Stimulated activated CD8-positive, alpha-beta memory T cell treated with anti-CD3 and anti-CD28 coated beads, Interleukin-7, amount 100 ng/mL, for 24 hours (primary cell): ENCODE measurements around the gene RAN.
"Not testable (repeated sequence)": the region's sequence is repeated elsewhere in the genome, so short reads cannot be mapped to it uniquely, and the experiment has no call there.

Experiments
- DNase-seq: peaks from one replicate; pipeline ENCODE4 v3.0.0-alpha.2; 2020; ENCODE audit warnings: low read depth

Gene RAN

DNA sequence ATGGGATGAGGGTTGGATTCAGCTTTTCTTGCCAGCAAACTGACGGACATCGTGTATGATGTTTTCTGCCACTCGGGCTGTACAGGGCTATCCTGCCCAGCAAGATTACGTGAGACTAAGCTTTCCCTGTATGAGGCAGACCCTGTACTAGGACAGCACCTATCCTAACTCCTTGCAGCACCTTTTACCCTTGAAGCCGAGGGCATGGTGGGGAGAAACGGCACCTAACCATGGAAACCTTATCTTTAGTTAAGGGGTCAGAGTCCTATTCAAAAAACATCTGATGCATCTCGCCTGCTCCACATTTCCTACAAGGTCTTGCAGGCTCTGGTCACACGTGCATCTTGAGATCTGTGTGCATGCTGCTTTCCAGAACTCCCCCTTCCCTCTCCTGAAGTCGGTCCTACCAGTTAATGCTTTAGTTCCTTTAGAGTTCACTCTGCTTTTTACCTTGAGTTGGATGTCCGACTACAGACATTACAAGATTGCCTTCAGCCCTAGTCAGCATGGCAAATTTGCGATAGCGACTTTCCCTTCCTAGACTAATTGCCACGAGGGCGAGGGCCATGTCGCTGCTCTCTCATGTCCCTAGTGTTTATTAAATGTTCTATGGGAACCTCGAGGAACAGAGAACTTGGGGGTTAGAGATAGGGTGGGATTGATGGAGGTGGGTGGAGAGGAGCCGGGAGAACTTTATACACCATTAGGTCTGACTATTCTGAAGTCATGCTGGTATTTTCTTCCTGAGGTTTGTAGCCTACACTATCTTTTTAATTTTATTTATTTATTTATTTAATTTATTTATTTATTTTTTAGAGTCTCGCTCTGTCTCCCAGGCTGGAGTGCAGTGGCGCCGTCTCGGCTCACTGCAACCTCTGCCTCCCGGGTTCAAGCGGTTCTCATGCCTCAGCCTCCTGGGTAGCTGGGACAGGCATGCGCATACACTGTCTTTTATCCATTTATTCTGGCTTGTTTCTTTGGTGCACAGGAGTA lies 6.6 kb downstream of the RAN start:
- DNase-seq, result no peak

DNA sequence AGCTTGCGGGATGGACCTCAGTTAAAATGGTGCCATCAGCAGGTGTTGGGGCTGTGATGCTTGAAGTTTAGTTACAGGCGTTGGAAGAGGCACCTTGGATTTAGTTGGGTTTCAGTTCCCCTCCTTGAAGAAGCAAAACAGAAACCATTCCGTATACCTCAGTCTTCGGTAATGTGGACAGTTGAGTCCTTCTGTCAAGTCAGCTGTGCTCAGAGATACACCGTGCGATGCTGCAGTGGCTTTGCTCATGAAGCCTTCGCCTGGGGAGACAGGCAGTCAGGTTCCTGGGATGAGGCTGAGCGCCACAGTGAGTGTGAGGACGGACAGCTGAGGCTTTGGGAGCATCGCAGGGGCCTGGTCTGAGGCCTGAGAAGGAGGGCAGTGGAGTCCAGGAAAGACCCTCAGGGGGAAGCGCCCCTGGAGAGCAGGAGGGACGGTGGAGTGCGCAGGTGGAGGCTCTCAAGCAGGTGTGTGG lies 7.4 kb downstream of the RAN start:
- no peak for DNase-seq

GRCh38 chr12:130879781-130880389 lies 8.0 kb downstream of the RAN start:
- no peak for DNase-seq

- DNase-seq, result no peak
Measured at GRCh38 chr12:130880411-130880885, 8.6 kb downstream of the RAN start.

- no peak for DNase-seq
Measured at GRCh38 chr12:130881046-130881445, 9.2 kb downstream of the RAN start.

DNA sequence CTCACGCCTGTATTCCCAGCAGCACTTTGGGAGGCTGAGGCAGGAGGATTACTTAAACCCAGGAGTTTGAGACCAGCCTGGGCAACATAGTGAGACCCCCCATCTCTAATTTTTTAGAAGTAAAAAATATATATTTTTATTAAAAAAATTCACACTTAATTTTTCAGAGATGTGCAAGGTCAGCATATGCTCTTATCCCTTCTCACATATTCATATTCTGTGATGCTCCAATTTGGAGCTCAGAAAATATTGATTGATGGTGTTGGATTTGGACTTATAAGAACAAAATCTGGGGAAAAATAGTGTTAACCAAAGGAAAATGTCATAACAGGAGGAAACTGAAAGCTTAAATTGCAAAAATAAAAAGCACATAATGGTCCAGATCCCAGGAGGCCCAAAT lies 9.7 kb downstream of the RAN start:
- no peak for DNase-seq

- not testable (repeated sequence) for DNase-seq
Measured at GRCh38 chr12:130887190-130887589, 15.3 kb downstream of the RAN start.

- DNase-seq, result no peak
Measured at GRCh38 chr12:130904064-130904463, 32.2 kb downstream of the RAN start.

DNA sequence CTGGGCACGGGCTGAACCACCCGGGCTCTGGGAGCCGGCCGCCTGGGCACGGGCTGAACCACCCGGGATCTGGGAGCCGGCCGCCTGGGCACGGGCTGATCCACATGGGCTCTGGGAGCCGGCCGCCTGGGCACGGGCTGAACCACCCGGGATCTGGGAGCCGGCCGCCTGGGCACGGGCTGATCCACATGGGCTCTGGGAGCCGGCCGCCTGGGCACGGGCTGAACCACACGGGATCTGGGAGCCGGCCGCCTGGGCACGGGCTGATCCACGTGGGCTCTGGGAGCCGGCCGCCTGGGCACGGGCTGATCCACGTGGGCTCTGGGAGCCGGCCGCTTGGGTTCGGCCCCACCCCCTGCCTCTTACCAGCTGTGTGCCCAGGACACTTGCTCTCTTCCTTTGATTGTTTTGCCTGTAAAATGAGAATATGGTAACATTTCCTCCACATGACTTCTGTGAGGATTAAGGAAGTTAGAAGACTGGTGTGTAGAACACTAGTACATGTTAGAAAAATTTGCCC lies 33.1 kb downstream of the RAN start:
- not testable (repeated sequence) for DNase-seq

DNA sequence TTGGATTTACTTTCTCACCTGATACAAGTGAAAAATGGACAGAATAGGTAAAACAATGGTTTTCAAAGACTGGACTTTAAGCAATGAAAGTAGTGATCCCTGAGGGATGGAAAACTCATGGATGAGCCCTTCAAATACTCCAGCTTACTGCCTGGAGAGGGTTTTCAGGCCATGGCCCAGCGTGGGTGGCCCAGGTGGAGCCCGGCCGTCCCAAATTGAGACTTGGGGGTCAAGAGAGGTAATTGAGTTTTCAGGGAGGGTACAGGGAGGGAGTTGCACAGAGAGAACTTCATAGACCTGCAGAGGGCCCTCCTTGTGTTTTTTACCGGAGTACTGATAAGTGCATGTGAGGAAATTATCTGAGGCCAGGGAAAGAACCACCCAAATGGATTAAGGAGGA lies 37.2 kb downstream of the RAN start:
- no peak for DNase-seq

DNA sequence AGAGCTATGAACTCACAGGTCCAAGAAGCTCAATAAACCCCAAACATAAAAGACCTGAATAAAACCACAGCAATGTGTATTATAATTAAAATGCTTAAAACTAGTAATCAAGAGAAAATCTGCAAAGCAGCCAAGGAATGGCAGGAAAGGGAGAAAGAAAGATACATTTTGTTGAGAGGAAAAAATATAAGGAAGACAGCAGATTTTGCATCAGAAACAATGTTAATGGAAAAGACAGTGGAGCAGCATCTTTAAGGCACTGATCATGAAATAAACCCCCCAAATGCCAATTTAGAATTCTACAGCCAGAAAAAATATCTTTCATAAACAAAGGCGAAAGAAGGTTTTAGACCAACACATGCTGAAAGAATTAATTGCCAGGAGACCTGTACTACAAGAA lies 39.3 kb downstream of the RAN start:
- DNase-seq, result no peak

DNA sequence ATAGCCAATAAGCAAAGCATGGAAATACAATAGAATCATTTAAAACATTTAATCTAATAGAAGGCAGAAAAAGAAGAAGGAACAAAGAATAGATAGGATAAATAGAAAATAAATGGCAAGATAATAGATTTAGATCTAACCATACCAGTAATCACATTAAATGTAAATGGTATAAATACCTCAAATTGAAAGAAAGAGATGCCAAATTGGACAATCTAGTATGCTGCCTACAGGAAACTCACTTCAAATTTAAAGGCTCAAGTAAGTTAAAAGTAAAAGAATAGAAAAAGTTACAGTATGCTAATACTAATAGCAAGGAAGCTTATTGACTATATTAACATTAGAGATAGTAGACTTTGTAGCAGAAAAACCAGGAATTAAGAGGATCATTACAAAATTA lies 40.1 kb downstream of the RAN start:
- no peak for DNase-seq

DNA sequence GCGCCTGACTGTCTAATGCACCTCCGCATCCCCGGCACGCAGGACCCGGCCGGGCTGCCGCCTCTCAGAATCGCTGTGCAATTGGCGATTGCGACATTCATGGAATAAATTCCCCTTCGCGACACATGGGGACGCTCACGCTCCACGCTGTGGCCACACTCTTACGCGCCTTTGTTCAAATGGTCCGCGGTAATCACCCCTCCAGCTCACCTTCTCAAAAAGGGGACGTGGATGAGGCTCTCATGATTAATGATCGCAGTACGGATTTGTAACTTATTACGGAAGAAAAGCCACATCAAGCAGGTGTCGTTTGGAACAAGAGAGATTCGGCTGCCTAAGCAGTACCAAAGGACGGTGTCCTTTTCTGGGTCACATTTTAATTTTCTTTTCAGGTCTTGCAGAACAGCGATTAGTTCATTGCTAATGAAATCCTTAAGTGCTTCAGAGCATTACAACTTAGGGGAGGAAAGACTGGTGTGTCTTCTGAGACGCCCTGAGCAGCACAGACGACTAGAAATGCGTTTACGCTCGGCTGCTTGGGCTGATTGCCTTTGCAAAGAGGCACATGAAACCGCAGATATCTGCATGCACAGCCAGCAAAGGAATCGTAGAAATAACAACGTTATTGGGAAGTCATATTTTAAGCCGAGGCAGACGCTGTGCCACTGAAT lies 44.5 kb downstream of the RAN start:
- DNase-seq, result no peak

DNA sequence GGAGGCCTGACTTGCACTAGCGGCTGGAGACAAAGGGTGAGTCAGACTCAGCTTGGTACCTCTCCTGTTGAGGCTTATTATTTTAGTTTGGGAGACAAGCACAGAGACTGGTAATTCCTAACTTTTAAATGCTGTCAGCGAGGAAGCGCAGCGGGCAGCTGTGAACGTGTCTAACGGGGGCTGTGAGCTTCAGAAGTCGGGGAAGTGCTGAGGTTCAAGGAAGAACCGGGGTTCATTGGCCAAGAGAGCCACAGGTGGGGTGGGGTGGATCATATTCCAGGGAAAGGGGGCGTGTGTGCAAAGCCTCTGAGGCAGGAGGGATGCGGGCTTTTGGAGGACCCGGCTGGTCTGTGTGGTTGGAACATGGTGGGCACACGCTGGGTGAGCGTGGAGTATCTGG lies 45.7 kb downstream of the RAN start:
- DNase-seq, result no peak

DNA sequence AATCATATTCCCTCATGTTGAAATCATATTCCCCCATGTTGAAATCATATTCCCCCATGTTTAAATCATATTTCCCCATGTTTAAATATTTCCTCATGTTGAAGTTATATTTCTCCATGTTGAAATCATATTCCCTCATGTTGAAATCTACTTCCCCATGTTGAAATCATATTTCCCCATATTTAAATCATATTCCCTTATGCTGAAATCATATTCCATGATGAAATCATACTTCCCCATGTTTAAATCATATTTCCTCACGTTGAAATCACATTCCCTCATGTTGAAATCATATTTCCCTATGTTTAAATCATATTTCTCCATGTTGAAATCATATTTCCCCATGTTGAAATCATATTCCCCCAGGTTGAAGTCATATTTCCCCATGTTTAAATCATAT lies 47.2 kb downstream of the RAN start:
- DNase-seq, result no peak

DNA sequence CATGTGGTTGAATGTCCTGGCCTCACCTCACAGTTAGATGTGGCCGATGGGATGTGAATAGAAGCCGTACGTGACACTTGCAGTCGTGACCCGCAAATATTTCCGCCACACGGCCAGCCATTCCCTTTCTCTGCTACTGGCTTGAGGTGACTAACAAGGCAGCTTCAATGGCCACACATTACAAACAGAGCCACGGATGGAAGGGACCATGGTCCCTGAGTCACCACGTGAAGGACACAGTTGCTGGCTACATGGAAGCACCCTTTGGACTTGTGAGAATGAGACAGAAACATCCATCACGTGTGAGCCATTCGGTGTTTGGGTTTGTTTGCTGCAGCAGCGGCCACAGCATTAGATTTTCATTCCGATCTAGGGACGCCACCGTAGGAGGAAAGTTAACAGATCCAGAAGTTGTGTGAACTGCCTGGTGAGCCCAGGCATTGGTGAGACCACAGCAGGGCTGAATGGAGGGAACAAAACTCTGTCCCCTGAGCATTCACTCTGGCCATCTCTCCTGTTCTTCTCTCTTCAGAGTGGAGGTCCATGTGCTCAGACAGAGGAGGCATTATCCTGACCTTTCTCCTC lies 48.3 kb downstream of the RAN start:
- no peak for DNase-seq

- no peak for DNase-seq
Measured at GRCh38 chr12:130920723-130921381, 49.0 kb downstream of the RAN start.

DNA sequence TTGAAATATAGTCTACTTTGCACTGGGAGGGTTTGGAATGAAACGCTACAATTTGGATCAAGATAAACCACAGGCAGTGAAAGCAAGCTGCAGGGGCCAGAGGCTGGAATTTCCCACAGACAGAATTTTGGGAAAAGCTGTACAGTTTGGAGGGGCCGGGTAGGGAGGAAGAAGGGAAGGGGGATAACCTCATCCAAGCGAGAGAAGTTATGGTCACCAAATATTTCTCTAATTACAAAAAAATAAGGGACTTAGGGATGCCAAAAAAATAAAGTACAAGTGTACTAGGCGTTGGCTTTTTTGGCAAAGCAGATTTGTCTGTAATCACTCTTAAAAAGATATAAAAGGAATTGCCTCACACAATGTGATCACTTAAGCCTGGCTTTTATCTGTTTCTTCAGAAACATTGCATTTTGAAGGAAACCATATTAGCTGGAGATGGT lies 50.7 kb downstream of the RAN start:
- no peak for DNase-seq

GRCh38 chr12:130924966-130925665 lies 53.2 kb downstream of the RAN start:
- no peak for DNase-seq

GRCh38 chr12:130925666-130926015 lies 53.8 kb downstream of the RAN start:
- DNase-seq, result no peak
